C4-2B (cell line): ENCODE measurements around the gene ETV6.

Source experiments
- H3K27ac ChIP-seq: fragments of 450-650 bp; 2 replicates; pipeline ENCODE4 v1.5.1; 2017
- CTCF ChIP-seq: fragments of 450-650 bp; conservative IDR thresholded peaks from 2 replicates; pipeline ENCODE4 v1.5.1; 2017; ENCODE audit warnings: mild to moderate bottlenecking
- ZFX ChIP-seq: fragments of 450-650 bp; IDR thresholded peaks from 2 replicates; pipeline ENCODE4 v1.6.1; 2017

The ETV6 gene

GRCh38 chr12:11815397-11815796 lies 165.9 kb downstream of the ETV6 start:
- no peak overlapping the region for H3K27ac ChIP-seq
- no peak for TF ChIP-seq CTCF
- no peak for TF ChIP-seq ZFX

- no peak overlapping the region for H3K27ac ChIP-seq
- TF ChIP-seq ZFX (no peak), CTCF (no peak)
These were observed 170.2 kb downstream of the ETV6 start for GRCh38 chr12:11819643-11820042.

- TF ChIP-seq ZFX (no peak), CTCF (no peak)
- no peak overlapping the region for H3K27ac ChIP-seq
These were observed 171.0 kb downstream of the ETV6 start for GRCh38 chr12:11820476-11820875.

- TF ChIP-seq ZFX (no peak), CTCF (no peak)
- no peak overlapping the region for H3K27ac ChIP-seq
These were observed 172.1 kb downstream of the ETV6 start for GRCh38 chr12:11821386-11822080.

GRCh38 chr12:11822081-11822834 lies 172.8 kb downstream of the ETV6 start:
- TF ChIP-seq ZFX (no peak), CTCF (no peak)
- H3K27ac ChIP-seq: no peak overlapping the region

GRCh38 chr12:11823043-11823442 lies 173.6 kb downstream of the ETV6 start:
- H3K27ac ChIP-seq: no peak overlapping the region
- TF ChIP-seq ZFX (no peak), CTCF (no peak)

GRCh38 chr12:11823593-11823992 lies 174.1 kb downstream of the ETV6 start:
- TF ChIP-seq CTCF (no peak), ZFX (no peak)
- no peak overlapping the region for H3K27ac ChIP-seq
